ENCODE results near the gene KIF1B.
"Not testable (repeated sequence)": the region's sequence is repeated elsewhere in the genome, so short reads cannot be mapped to it uniquely, and the experiment has no call there.

GRCh38 chr1:10251325-10252108 is 41.1 kb downstream of the KIF1B start:
- not testable (repeated sequence) for TF ChIP-seq FOXJ3 (CRISPR knock-in tag; IDR thresholded peaks at IDR 0.05; ENCODE audit: borderline replicate concordance); ZNF425 (CRISPR knock-in tag; conservative IDR thresholded peaks at IDR 0.05); CTCF (IDR thresholded peaks at IDR 0.05); JUN (CRISPR knock-in tag; IDR thresholded peaks at IDR 0.05); ZNF396 (CRISPR knock-in tag; IDR thresholded peaks at IDR 0.05; ENCODE audit: borderline replicate concordance); NR1H2 (CRISPR knock-in tag; IDR thresholded peaks at IDR 0.05)
